Ovary (tissue), 3 donors: ENCODE results near the gene KCND3.

Experiments used
- POLR2A ChIP-seq: fragments of 450-650 bp; IDR thresholded peaks from one replicate; pipeline ENCODE4 v1.6.1; 2017; ENCODE audit warnings: antibody characterized with exemption, mild to moderate bottlenecking, moderate library complexity
- TF ChIP-seq, protein P1 (sequence below), 3 donors: fragments of 450-650 bp in 2 of 3; fragments of 200-600 bp in 1 of 3; IDR thresholded peaks; one replicate each; pipeline versions ENCODE4 v1.5.1 to v1.8.0; 2016 to 2022; ENCODE audit warnings: antibody characterized with exemption in 3 of 3, mild to moderate bottlenecking in 1 of 3
- donor health status: DM: no; HTN: no; CAD: no.

DNA sequence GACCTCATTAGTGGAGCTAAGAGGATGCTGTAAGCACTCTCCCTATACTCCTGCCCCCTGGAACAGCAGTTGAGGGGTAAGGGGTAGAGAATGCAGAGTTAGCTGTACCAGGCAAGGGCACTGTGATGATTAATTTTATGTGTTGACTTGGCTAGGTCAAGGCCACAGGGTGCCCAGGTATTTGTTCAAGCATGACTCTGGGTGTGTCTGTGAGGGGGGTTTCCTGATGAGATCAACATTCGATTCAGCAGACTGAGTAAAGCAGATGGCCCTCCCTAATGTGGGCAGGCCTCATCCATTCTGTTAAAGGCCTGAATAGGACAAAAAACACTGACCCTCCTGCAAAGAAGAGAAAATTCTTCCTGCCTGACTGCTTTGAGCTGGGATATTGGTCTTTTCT, 110.8 kb downstream of the KCND3 start:
- no peak for TF ChIP-seq POLR2A
- TF ChIP-seq, protein P1, sequence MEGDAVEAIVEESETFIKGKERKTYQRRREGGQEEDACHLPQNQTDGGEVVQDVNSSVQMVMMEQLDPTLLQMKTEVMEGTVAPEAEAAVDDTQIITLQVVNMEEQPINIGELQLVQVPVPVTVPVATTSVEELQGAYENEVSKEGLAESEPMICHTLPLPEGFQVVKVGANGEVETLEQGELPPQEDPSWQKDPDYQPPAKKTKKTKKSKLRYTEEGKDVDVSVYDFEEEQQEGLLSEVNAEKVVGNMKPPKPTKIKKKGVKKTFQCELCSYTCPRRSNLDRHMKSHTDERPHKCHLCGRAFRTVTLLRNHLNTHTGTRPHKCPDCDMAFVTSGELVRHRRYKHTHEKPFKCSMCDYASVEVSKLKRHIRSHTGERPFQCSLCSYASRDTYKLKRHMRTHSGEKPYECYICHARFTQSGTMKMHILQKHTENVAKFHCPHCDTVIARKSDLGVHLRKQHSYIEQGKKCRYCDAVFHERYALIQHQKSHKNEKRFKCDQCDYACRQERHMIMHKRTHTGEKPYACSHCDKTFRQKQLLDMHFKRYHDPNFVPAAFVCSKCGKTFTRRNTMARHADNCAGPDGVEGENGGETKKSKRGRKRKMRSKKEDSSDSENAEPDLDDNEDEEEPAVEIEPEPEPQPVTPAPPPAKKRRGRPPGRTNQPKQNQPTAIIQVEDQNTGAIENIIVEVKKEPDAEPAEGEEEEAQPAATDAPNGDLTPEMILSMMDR (IDR thresholded peaks at IDR 0.05) = no peak
